GM12801 (cell line): ENCODE data around the gene RAET1G.

Experiments
- CTCF ChIP-seq: IDR thresholded peaks from one replicate; pipeline ENCODE4 v1.5.1; 2011; ENCODE audit warnings: control low read depth; ENCODE audit not compliant: insufficient read length; ENCODE audit errors: extremely low read depth

The RAET1G gene

GRCh38 chr6:149901444-149902140, 21.3 kb downstream of the RAET1G start:
- no peak for TF ChIP-seq CTCF

GRCh38 chr6:149900620-149901443, 22.1 kb downstream of the RAET1G start:
- TF ChIP-seq CTCF: no peak

- TF ChIP-seq CTCF: no peak
Measured at GRCh38 chr6:149899926-149900619, 22.8 kb downstream of the RAET1G start.

- TF ChIP-seq CTCF: no peak
Measured at GRCh38 chr6:149899486-149899885, 23.4 kb downstream of the RAET1G start.

GRCh38 chr6:149898966-149899365, 24.0 kb downstream of the RAET1G start:
- TF ChIP-seq CTCF: no peak

- no peak for TF ChIP-seq CTCF
Measured at GRCh38 chr6:149897855-149898744, 24.8 kb downstream of the RAET1G start, which contains the start of gene RAET1E. RAET1E (minus strand) TSS chr6:149898113; CDS start chr6:149890901, 7,212 bp downstream.
